Tibial artery (tissue), 4 donors: ENCODE measurements around the gene SAMD8.

ENCODE experiments used
- DNase-seq, 2 donors: peaks; one replicate each; pipeline ENCODE4 v3.0.0-alpha.2; 2019
- H3K27ac ChIP-seq, 2 donors: fragments of 200-600 bp; sonication (generic) in 1 of 2; 1 replicate in 1 of 2; 2 replicates in 1 of 2; pipeline ENCODE4 v1.5.1; 2018 to 2019; ENCODE audit warnings: mild to moderate bottlenecking in 1 of 2
- H3K27me3 ChIP-seq, 2 donors: fragments of 200-600 bp; sonication (generic) in 1 of 2; one replicate each; pipeline versions ENCODE4 v1.5.1 to v1.6.0; 2016 to 2019
- H3K36me3 ChIP-seq, 3 donors: fragments of 200-600 bp; sonication (generic) in 2 of 3; one replicate each; pipeline ENCODE4 v1.5.1; 2016 to 2019; ENCODE audit warnings: mild to moderate bottlenecking in 2 of 3
- H3K4me1 ChIP-seq, 4 donors: fragments of 200-600 bp; sonication (generic) in 2 of 4; 1 replicate in 3 of 4; 2 replicates in 1 of 4; pipeline ENCODE4 v1.5.1; 2016 to 2019
- H3K4me3 ChIP-seq, 2 donors: fragments of 200-600 bp; sonication (generic) in 1 of 2; 1 replicate in 1 of 2; 2 replicates in 1 of 2; pipeline ENCODE4 v1.5.1; 2018 to 2019; ENCODE audit warnings: mild to moderate bottlenecking in 2 of 2
- H3K9me3 ChIP-seq, 3 donors: fragments of 200-600 bp; sonication (generic) in 1 of 3; one replicate each; pipeline ENCODE4 v1.5.1; 2016 to 2019
- CTCF ChIP-seq, 2 experiments: fragments of 200-600 bp in 1 of 2; fragments of 450-650 bp in 1 of 2; IDR thresholded peaks; one replicate each; pipeline ENCODE4 v1.5.1; 2017 to 2019; ENCODE audit warnings: antibody characterized with exemption in 2 of 2, mild to moderate bottlenecking in 1 of 2, moderate library complexity in 1 of 2
- intact Hi-C: fragments of 100-400 bp; cut with DNase I; formaldehyde crosslinking; loops from one replicate; pipeline ENCODE4 v1.15.0; 2023; ENCODE audit warnings: low total_unique reads

Gene SAMD8

GRCh38 chr10:75140246-75140645, 28.8 kb downstream of the SAMD8 start:
- Histone ChIP-seq H3K9me3 (no peaks in the 10 kb centered on the region), H3K27me3 (no peaks in the 10 kb centered on the region), H3K4me1 (peaks cover 0 to 42% (median 13%) of the 10 kb centered on the region in 4 donors), H3K27ac (no peak overlapping the region), H3K36me3 (no peaks in the 10 kb centered on the region), H3K4me3 (no peak overlapping the region)
- DNase-seq = no peak
- intact Hi-C loops = no loop called here
- TF ChIP-seq CTCF (IDR thresholded peaks at IDR 0.05) = no peak

- H3K4me3 ChIP-seq = no peak overlapping the region
- intact Hi-C loops = no loop called here
- H3K36me3 ChIP-seq = no peaks in the 10 kb centered on the region
- peaks cover 0 to 52% (median 16%) of the 10 kb centered on the region in 4 donors for H3K4me1 ChIP-seq
- peak overlapping the region in 1 of 2 donors; percentile 36 for H3K27ac ChIP-seq
- H3K9me3 ChIP-seq = no peaks in the 10 kb centered on the region
- no peak for TF ChIP-seq CTCF (IDR thresholded peaks at IDR 0.05)
- no peaks in the 10 kb centered on the region for H3K27me3 ChIP-seq
- DNase-seq = no peak
Observed at GRCh38 chr10:75143353-75143752, 31.9 kb downstream of the SAMD8 start.

- intact Hi-C loops = no loop called here
- H3K4me1 ChIP-seq = peaks cover 0 to 50% (median 16%) of the 10 kb centered on the region in 4 donors
- no peaks in the 10 kb centered on the region for H3K27me3 ChIP-seq
- DNase-seq = no peak
- TF ChIP-seq CTCF (IDR thresholded peaks at IDR 0.05) = no peak
- H3K4me3 ChIP-seq = no peak overlapping the region
- H3K36me3 ChIP-seq = peaks cover under 1 to 5% (median 2%) of the 10 kb centered on the region in 3 donors
- no peaks in the 10 kb centered on the region for H3K9me3 ChIP-seq
- H3K27ac ChIP-seq = no peak overlapping the region
Observed at GRCh38 chr10:75145590-75145989, 34.1 kb downstream of the SAMD8 start.

- Histone ChIP-seq H3K4me1 (peaks cover 0 to 50% (median 16%) of the 10 kb centered on the region in 4 donors), H3K9me3 (no peaks in the 10 kb centered on the region), H3K36me3 (peaks cover 11 to 17% (median 11%) of the 10 kb centered on the region in 3 donors), H3K27me3 (no peaks in the 10 kb centered on the region), H3K4me3 (no peak overlapping the region), H3K27ac (no peak overlapping the region)
- TF ChIP-seq CTCF (IDR thresholded peaks at IDR 0.05) = no peak
- intact Hi-C loops = no loop called here
- DNase-seq = no peak
Observed at GRCh38 chr10:75146780-75147179, 35.3 kb downstream of the SAMD8 start.

DNA sequence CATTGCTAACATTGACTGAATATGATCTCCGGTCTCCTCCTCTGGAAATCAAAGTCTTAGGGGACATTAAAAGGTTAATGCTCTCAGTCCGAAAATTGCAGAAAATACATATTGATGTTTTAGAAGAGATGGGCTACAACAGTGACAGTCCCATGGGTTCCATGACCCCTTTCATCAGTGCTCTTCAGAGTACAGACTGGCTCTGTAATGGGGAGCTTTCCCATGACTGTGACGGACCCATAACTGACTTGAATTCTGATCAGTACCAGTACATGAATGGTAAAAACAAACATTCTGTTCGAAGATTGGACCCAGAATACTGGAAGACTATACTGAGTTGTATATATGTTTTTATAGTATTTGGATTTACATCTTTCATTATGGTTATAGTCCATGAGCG, 39.2 kb downstream of the SAMD8 start:
- no peak for DNase-seq
- intact Hi-C loops = no loop called here
- Histone ChIP-seq H3K4me1 (peaks cover 0 to 22% (median 5%) of the 10 kb centered on the region in 4 donors), H3K4me3 (no peak overlapping the region), H3K27me3 (no peaks in the 10 kb centered on the region), H3K9me3 (no peaks in the 10 kb centered on the region), H3K27ac (no peak overlapping the region), H3K36me3 (peaks cover 14 to 37% (median 18%) of the 10 kb centered on the region in 3 donors)
- TF ChIP-seq CTCF (IDR thresholded peaks at IDR 0.05) = no peak

GRCh38 chr10:75159519-75159918, 48.1 kb downstream of the SAMD8 start:
- intact Hi-C loops = no loop called here
- no peaks in the 10 kb centered on the region for H3K9me3 ChIP-seq
- no peak for DNase-seq
- H3K36me3 ChIP-seq = peaks cover 0 to 11% (median 0%) of the 10 kb centered on the region in 3 donors
- no peak overlapping the region for H3K4me3 ChIP-seq
- peak overlapping the region in 1 of 2 donors; percentile 33 for H3K27ac ChIP-seq
- H3K4me1 ChIP-seq = peaks cover 0 to 11% (median 6%) of the 10 kb centered on the region in 4 donors
- TF ChIP-seq CTCF (IDR thresholded peaks at IDR 0.05) = no peak
- no peaks in the 10 kb centered on the region for H3K27me3 ChIP-seq
